ENCODE measurements around the gene TBX18.
A peak's percentile ranks its signal among the peaks of the same experiment; 100 is the strongest.

TBX18 gene

DNA sequence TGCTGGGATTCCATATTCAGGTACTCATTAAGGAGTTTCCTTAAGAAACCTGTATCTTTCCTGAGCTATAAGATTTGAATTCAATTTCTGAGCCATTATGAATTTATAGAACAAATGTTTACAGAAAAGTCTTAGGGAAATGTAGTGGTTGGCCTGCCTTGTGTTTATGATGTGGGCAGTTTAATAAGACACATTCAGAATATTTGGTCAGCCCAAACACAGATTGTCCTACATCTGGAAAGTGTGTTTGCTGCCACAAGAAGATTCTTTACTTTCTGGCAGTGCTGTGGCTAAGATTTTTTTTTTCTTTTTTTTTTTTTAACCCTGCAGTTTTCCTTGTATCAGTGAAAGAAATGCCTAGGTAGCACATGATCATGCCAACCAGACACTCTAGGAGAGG lies 15.2 kb downstream of the TBX18 start:
- DNase-seq (ENCODE audit: low spot score) = no peak
- no peak for FAIRE-seq

DNA sequence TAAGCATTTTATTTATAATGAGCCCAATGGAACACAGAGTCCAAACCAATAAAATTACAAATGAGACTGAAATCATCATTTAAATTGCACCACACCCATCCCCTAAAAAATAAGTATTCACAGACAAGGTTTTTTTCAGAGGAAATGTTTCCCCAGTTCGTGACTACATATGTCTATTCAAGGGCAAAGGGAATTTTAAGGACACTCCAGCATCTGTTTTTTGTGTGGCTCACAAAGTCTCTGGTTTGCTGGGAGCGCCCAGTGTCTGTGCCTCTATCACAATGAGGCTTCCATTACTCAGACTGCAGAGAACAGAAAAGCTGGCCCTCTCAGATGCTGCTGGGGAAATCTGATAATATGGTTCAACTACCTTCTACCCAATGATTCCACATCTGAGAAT lies 16.0 kb downstream of the TBX18 start:
- no peak for DNase-seq (ENCODE audit: low spot score)
- no peak for FAIRE-seq

DNA sequence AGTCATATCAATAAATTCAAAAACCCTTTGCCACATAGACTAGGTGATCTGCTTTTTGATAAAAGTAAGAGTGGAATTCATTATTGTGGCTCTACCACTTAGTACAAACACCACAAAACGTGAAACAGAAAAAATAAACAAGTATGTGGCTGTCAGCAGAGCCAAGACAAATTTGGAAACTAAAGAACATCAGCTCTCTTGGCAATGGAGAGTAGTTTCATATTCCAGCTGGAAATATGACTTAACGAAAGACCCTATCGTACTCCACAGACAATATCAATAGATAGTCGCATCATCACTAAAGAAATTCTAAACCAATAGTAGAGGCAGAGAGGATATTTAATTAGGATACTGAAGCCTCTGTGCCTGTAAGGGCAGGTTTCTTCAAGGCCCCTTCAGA lies 20.8 kb downstream of the TBX18 start:
- DNase-seq (ENCODE audit: low spot score) (no peak), FAIRE-seq (no peak)

DNA sequence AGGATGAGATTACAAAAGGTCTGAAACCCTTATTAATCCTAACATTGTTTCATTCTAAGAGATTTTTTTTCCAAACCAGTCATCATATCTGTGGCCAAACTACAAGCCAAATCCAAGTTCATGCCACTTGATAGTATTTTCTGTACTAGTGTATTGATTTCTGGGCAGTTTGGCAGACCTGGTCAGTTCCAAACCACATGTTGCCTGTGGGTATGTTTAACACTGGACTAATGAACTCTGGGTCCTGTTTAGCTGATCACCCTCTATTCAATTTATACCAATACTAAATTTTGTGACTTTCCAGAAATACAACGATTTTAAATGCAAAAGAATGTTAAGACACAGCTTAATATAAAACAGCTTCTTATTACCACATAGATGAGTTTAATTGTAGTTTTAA lies 24.0 kb downstream of the TBX18 start:
- DNase-seq (ENCODE audit: low spot score) (no peak), FAIRE-seq (no peak)

DNA sequence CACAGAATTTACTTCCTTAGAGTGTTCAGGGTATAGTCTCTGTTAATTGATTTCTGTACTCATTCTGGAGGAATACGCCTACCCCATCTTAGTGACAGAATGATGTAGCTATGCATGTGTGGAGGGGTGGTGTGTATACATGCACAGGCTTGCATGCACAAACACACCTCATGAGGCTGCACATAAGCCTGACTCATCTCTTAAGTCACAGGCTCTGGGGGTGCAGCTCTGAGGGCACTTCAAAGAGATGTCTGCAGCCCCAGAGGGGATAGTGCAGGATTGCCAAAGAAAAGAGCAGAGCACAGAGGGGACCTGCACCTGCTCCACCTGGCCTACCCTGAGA lies 24.6 kb downstream of the TBX18 start:
- no peak for FAIRE-seq

DNA sequence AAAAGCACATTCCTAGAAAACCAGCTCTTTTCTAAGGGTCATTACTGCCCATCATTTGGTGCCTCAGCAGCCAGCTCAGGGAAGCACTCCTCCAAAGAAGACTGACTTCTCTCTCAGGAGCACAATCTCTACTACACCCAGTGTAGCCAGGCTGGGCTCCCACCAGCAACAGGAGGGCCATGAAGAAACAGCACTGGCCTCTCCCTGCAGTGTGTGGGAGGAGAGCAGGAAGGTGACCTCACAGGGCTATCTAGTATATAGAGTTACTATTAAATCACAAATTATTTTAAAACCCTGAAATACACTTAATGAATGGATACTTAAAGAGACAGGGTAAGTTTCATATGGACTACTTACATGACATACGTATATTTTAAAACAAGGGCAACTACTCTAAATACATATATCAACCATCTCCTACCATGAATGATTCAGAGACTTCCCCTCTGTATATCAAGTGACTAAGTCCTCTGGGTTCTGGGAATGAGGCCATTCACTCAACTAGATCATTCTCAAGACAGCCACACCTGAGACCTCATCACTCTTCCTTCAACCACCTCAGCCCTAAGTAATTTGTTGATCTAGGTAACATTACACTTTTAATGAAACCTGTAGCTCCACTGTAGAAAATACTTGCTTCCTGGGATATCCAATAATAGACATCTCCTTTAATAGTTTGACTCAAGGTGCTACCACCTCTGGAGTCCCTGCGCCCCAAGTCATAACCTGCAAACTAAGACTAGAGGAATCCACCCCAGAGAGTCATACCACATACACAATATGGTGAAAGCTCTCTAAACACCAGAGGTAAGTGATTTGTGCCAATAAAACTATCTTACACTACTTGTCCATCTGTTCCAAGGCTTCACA lies 25.2 kb downstream of the TBX18 start:
- no peak for FAIRE-seq
- no peak for DNase-seq (ENCODE audit: low spot score)

More for the DNA sequence above, 24.6 kb downstream of the TBX18 start:
- DNase-seq (ENCODE audit: low spot score) = no peak

DNA sequence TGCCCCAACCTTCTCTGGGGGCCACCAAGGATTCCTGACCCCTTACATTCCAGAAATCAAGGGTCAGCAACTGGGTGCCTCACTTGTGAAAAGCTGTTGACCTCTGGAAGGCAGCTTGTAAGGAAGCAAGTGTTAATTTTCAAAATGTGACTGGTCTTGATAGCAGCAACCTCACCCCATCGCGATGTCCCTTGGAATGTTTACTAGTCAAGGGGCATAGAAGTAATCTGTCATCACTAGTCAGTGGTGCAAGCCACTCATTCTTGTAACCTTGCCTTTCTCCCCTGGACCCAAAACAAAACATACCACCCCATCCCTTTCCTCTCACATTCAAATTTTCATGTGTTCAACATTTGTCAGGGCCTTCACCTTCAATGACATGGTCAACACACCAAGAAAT lies 30.5 kb downstream of the TBX18 start:
- DNase-seq (ENCODE audit: low spot score) = no peak
- no peak for FAIRE-seq

DNA sequence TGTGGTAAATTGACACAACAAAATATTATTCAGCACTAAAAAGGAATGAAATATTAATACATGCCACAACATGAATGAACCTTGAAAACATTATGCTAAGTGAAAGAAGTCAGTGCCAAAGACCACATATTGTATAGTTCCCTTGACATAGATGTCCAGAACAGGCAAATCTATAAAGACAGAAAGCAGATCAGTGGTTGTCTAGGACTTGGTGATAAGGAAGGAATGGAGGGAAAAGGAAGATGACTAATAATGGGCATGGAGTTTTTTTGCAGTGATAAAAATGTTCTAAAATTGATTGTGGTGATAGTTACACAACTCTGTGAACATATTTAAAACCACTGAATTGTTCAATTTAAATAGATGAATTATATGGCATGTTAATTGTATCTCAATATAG lies 32.5 kb downstream of the TBX18 start:
- DNase-seq (ENCODE audit: low spot score) = no peak

DNA sequence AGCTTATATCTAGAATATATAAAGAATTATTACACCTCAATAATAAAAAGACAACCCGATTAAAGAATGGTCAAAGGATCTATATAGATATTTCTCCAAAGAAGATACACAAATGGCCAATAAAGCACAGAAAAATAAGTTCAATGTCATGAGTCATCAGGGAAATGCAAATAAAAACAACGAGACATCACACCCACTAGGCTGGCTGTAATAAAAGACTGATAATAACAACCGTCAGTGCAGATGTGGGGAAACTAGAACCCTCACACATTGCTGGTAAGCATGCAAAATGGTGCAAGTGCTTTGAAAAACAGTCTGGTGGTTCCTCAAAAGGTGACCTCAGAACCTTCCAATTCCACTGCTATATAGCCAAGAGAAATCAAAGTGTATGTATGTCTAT lies 33.0 kb downstream of the TBX18 start:
- no peak for FAIRE-seq

More for the DNA sequence above, 32.5 kb downstream of the TBX18 start:
- FAIRE-seq = no peak

DNA sequence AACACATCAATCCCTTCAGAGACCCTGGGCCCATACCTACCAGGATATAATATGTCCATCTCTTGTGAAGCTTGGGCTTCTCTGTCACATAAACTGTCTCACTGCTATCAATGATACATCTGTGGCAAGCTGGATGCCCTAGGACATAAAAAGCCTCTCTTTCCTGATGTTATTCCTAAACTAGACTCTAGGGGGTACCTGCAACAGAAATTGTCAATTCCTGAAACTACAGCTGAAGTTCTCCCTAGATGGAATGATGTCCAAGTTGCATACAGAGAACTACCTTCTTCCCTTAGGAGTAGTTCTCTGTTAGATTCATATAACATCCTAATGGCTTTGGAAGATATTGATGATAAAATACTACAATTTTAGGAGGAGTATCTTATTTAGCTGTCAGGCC lies 35.8 kb downstream of the TBX18 start:
- no peak for FAIRE-seq

More for the DNA sequence above, 33.0 kb downstream of the TBX18 start:
- DNase-seq (ENCODE audit: low spot score) = no peak

DNA sequence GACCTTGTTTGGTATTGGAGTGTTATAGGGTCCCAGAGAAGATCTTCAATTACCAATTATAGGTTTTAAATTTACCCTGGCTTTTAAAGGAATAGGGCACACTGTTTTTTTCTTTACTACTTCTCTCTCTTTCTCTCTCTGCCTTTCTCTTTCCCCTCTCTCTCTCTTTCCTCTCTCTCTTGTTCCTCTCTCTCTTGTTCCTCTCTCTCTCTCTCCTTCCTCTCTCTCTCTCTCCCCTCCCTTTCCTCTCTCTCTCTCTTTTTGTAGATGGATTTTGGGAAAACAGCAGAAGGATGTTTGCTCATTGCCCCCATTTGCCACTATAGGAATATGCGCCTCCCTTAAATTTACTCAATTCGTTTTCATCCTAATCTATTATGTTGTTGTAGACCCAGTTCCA lies 45.2 kb downstream of the TBX18 start:
- FAIRE-seq = no peak

More for the DNA sequence above, 35.8 kb downstream of the TBX18 start:
- DNase-seq (ENCODE audit: low spot score) = peak; percentile 9

DNA sequence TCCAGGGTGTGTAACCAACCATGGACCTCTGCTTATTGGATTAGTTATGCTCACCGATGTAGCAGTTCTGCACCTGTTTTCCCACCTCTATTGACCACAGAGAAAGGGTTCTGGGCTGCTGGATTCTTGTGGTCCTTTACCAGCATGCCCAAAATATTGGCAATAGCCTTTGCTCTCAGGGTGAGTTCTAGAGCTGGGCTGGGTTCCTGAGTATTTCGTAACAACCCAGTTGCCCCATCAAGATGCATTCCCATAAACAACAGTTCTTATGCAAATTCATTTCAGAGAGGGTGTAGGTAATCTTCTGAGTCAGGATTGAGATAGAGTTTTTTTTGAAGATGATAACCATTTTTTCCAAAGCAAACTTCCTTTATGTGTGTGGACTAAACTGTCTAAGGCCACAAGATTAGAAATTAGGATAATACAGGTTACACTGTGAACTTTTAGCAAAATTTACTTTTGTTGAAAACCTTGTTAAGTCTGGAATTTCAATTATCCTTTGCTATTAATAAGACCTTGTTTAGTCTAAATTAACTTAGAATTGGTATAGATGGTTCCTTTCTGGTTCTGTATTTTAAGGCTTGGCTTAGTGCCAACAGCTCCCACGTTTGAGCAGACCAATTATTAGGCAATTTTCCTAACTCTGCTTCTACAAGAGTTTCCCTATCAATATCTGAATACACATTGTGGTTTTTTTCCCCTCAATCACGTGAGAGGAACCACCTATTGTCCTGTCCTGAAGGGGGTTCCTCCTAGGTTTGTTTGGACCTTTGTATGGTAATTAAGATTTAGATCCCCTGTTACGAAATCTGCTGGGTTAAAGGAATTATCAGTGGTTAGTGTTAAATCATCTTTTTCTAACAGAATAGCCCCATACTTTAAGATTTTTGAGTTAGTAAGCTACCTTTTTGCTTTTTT lies 46.1 kb downstream of the TBX18 start:
- no peak for DNase-seq (ENCODE audit: low spot score)
- no peak for FAIRE-seq

More for the DNA sequence above, 45.2 kb downstream of the TBX18 start:
- DNase-seq (ENCODE audit: low spot score) = no peak

DNA sequence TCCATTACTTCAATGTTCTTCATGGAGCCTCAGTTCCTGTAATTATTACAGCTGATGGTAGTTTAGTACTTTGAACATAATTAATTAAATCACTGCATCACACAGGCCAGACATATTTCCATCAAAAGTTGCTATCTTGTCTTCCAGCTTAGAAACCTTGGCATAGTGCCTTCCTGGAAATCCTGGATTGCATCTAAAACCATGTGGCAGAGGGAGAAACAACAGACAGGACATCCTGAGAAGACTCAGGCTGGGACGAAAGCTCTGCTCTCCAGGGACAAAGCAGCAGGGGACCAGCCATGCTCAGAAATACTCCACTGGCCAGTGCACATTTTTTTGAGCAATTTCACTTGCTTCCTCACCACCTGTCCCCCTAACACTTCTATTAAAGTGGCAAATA lies 55.3 kb downstream of the TBX18 start:
- FAIRE-seq = no peak
- no peak for DNase-seq (ENCODE audit: low spot score)

DNA sequence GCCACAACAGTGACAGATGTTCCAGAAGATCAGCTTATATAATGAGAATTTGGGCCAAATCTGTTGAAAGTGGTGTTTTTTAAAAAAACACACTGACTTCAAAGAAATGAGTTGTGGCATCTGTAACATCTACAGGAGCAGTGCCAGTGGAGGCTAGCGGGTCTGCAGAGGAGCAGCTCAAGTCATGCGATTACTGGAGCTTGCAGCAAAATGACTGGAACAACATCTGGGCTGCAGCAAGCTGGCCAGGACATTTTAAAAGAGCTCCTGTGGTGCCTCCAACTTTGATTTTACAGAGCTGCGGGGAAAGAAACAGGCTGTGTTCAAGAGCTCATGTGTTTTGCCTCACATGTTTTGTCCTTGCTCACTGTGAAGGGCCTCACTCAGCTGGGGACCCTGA lies 57.2 kb downstream of the TBX18 start:
- no peak for FAIRE-seq
- DNase-seq (ENCODE audit: low spot score) = no peak

DNA sequence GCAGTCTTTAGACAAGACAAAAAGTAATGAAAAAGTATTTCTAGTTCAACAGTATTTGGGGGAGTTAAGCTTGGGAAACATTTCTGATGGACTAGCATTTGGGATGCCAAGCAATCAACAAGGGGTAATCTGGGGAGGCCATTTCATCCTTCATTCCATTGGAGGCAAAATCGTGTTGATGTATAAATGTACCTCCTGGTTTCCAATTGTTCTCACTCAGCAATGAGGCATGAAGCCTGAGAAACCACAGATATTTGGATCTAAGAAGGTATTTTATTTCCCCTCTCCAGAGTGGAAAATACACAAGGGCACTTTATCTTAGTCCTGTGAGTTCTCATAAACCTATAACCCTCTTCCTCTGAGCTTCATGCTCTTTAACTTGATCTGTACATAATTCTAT lies 68.2 kb downstream of the TBX18 start:
- FAIRE-seq = no peak
- DNase-seq (ENCODE audit: low spot score) = no peak

DNA sequence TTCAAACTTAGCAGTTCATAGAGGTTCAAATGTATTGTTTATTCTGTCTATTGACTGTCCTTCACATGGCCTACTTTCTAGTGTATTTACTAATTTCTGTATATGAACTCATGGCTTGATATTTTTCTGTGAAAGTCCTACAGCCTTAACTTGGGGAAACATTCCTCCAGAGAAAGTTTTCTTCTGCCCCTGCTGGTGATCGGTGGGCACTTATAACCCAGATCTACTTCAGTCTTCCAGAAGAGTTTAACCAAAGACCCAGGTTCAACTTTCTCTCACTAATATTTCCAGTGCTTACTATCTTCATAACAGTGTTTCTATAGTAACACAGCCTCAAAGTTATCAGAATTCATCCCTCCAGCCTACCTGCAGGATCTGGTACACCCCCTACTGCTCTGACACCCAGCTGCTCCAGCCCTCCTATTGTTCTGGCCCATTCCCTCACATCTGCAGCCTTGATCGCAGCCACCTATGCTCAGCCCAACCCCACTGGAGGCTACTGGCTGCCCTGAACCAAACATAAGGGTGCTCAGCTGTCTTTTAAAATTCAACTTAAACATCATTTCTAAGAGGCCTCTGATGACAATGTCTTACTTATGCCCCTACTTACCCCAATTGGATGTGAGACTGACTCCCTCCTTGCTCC lies 72.3 kb downstream of the TBX18 start:
- no peak for FAIRE-seq
- DNase-seq (ENCODE audit: low spot score) = no peak

DNA sequence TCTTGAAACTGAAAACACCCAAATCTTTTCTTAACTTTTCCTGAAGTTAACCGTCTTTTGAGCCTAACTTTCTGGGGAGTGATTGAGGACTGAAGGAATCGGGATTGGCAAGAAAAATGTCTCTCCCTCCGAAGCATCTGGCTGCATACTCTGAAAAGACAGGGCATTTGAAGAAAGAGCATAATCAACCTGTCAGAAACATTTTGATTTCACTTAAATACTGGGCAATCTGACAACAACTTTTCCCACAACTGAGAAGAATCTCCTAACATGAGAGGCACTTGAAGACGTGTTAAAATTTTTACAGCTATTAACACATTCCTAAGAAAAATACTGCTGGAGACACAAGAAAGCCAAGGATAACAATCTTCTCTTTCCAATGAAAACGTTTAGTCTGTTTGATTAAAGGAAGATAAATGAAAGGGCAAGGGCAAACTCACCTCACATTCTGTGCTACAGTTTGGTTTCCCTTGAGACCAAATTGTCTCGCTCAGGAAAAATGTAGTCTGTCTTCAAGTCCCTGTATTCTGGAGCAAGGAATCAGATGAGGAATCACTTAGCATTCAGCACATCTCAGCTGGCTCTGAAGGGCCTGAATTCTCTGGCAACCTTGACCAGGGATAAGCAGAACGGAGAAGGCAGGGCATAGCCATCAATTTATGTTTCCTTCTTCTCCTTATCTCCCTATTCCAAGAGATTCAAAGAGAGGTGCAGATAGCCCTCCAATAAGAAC lies 76.1 kb downstream of the TBX18 start:
- FAIRE-seq (no peak), DNase-seq (ENCODE audit: low spot score) (no peak)

DNA sequence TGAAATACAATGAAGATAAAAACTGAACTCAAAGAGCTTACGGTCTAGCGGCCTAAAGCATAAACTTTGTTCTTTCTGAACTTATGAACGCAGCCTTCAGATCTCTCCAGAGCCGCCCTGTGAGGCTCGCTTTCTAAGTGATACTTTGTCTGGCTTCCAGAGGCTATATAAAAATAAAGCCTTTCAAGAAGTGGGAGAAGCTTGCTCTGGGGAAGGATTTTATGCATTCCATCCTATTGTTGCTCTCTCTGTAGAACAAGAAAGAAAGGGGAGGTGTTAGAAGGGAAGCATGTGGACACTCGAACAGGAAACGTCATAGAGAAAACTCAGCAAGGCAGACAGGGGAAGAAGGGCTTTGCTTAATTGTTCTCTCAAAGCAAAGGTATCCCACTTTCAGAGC lies 77.0 kb downstream of the TBX18 start:
- DNase-seq (ENCODE audit: low spot score) = no peak
- FAIRE-seq = no peak

DNA sequence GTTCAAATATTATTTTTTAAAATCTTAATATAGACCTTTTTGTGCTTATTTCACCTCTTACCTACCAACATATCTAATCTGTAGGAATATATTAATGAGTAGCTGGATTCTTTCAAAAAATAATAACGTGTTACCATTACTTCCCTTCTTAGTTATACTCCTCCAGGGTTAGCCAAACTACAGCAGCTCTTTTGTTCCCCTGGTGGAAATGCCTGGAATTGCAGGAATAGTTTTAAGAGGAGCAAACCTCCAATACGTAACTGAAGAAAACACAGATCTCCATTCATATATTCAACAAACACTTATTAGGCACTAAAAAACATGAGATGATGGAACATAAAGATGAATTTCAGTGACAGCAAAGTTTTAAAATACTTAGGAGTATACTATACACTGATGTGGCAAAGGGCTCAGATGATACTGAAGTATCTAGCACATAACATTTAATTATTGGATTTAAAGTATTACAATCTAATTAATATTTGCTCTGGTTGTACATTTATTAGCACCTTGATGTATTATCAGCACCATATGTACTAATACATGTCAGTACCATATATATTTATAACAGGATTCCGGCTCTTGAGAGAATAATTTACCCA lies 78.3 kb downstream of the TBX18 start:
- DNase-seq (ENCODE audit: low spot score) (no peak), FAIRE-seq (no peak)

DNA sequence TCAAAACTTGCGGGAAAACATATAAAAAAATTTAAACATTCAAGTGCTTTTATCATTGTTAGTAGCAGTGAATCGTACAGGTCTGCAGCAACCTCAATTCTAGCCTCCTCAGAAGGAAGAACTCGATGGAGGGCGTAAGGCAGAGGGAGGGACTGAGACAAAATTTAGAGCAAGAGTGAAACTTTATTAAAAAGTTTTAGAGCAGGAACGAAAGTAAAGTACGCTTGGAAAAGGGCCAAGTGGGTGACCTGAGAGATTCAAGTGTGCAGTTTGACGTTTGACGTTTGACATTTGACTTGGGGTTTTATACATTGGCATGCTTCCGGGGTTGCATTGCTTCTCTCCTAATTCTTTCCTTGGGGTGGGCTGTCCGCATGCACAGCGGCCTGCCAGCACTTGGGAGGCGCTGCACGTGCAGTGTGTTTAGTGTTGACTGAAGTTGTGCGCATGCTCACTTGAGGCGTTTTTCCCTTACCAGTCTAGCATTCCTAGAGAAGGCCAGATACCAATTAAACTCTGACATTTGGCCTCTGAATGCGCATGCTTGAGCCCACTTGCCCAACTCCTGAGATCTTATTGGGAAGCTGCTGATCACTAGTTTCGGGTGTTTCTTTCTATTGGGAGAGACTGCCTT lies 82.6 kb downstream of the TBX18 start:
- FAIRE-seq (no peak), DNase-seq (ENCODE audit: low spot score) (no peak)

Measured in urothelium cell line (cell line).